Nucleus accumbens (tissue), 56 donors: ENCODE measurements around the gene ATP2A3.

ENCODE experiments used
- DNase-seq, 56 donors: peaks; one replicate each; lab custom pipeline; 2025; lab: John Stamatoyannopoulos, UW

ATP2A3 gene

DNA sequence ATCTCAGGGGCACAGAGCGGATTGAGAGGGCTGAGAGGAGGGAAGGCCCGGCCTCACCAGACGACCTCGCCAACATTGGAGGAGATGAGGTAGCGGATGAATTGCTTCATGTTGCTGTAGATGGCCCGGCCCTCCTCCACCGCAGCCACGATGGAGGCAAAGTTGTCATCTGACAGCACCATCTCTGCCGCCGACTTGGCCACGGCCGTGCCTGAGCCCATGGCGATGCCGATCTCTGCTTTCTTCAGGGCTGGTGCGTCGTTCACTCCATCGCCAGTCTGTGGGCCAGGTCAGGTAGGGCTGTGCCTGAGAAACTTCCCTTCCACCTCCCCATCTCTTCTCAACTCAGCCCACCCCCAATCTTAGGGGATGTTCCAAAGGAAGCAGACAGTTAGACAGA, 26.9 kb downstream of the ATP2A3 start:
- no peak for DNase-seq

DNA sequence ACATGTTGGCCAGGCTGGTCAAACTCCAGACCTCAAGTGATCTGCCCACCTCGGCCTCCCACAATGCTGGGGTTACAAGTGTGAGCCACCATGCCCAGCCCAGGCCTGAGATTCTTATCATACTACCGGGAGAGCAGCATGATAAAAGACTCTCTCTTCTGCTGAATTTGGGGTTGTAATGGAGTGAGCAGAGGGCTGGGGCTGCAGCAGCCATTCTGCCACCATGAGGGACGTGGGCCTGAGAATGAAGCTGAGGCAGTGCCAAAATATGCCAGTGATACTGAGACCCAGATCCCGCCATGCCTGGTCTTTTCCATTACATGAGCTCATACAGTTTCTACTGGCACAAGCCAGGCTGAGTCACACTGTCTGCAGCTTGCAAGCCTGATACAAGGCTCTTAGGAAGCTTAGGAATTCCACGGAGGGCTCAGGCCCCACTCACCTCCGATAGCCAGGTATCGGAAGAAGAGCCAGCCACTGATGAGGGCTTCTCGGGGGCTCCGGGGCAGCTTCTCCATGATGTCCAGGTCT, 28.3 kb downstream of the ATP2A3 start:
- no peak for DNase-seq

DNA sequence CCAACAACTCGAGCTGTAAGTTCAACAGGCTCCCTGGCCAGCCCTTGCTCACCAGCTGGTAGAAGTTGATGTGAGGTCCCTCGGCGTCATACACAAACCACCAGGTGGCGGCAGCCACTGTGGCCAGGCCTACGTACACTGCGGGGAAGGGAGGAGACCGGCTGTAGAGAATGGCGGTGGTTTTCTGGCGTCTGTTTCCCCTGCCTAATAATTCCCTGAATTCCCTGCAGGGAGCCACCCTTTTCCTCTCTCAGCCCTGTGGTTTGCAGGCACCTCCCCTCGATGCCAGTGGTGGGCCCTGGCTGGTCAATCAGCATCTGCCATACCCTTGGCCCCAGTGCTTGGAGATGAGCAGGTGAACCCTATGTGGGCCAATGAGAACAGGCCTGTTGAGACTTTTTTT, 29.1 kb downstream of the ATP2A3 start:
- peak in 13 of 56 donors; percentile 1 to 46 (median 10) for DNase-seq

- DNase-seq: no peak
Observed at GRCh38 chr17:3929764-3930163, 34.5 kb downstream of the ATP2A3 start.

- no peak for DNase-seq
Observed at GRCh38 chr17:3929181-3929580, 35.1 kb downstream of the ATP2A3 start.

DNA sequence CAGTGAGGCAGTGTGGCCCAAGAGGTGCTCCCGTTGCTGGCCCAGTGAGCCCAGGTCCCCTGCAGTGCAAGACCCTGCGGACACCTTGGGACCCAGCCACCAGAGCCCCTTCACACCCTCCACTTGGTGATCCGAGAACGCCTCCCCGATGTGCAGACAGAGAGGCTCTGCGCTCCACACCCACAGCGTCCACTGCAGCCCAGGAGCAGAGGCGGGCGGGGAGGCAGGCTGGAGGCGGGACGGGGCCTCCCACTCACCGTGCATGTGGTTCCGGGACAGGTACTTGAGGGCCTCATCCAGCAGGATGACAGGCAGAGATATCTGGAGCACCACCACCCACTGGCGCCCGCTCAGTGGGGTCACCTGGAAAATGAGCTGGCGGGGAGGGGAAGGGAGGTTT, 35.8 kb downstream of the ATP2A3 start:
- no peak for DNase-seq

GRCh38 chr17:3927628-3928340, 36.5 kb downstream of the ATP2A3 start:
- DNase-seq: no peak

GRCh38 chr17:3926860-3927627, 37.2 kb downstream of the ATP2A3 start:
- no peak for DNase-seq

GRCh38 chr17:3925684-3926485, 38.4 kb downstream of the ATP2A3 start:
- no peak for DNase-seq

DNA sequence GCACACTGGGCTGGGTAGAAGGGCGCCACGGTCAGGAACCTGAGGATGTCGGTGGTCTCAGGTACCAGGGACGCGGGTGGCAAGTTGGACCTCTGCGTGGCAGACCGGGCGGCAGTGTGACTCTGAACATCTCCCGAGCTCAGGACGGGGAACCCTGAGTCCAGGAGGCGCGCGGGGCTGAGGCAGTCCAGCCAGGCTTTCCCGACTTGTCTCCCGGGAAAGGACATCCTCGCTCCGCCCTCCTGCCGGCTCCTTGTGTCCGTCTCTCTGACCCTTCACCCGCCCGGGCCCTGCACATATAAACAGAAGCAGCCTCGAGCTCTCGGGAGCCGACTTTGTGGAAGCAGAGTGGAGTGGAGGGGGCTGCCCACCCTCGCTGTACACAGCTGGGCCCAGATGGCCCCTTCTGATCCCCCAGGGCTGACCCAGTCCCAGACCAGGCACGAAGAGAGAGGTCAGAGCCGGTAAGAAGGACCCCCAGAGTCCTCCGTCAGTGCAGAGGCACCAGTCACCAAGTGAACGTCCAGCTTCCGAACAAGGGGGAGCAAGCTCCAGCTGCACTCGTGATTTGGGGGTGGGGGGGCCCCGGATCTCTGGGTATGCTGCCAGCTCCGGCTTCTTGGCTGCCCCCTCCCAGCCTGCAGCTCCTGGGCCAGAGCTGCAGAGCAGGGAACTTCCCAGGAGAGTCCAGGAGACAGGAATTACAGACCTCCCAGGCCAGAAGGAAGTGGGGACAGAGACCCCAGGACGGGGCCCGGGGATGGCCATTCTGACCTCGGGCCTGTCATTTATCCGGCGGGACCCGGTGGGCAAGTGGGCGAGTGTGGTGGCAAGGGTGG, 39.5 kb downstream of the ATP2A3 start:
- DNase-seq: no peak

DNA sequence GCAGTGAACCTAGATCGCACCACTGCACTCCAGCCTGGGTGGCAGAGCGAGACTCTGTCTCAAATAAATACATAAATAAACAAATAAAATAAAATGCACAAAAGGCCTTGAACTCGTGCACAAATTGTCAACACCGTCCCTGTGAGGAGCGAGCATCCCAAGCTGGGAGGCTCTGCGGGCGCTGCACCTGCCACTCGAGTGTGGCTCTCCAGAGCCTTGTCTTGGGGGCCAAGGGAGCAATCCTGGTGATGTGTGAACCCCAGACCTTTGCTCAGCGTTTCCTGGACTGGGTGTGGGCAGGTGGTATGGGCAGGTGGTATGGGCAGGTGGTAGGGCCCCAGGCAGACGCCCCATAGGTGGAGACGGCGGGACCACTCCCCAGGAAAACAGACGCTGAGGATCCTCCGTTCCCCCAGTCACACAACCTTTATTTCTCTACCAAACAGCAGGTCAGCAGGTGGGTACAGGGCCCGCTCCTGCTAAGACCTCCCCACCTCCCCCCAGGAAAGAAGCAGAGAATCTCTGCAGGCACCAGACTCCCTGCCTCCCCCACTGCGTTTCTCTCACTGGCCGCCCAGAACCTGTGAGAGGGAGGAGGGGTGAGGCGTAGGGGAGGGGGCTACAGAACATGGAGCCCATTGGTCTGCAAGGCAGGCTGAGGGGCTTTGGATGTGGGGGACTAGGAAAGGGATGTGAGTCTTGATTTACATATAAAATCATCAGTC, 40.6 kb downstream of the ATP2A3 start:
- no peak for DNase-seq

DNA sequence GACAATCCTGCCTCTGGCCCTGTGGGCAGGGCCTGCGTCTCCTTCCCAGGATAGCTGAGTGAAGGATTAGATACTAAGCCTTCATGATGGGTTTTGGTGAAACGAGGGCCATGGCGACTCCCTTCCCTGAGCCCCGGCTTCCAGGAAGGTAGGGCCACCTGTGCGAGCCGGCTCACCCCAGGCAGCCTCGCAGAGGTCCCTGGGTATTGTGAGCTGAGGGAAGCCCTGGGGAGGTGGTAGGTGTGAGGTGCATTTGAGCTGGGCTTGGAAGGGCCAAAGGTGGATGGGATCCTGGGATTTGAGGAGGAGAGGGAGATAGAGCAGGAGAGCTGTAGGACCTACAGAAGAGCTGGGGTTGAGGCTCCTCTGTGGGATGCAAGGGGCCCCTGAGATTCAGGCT, 41.5 kb downstream of the ATP2A3 start:
- DNase-seq: no peak

- DNase-seq: no peak
Observed at GRCh38 chr17:3921502-3922319, 42.5 kb downstream of the ATP2A3 start.

DNA sequence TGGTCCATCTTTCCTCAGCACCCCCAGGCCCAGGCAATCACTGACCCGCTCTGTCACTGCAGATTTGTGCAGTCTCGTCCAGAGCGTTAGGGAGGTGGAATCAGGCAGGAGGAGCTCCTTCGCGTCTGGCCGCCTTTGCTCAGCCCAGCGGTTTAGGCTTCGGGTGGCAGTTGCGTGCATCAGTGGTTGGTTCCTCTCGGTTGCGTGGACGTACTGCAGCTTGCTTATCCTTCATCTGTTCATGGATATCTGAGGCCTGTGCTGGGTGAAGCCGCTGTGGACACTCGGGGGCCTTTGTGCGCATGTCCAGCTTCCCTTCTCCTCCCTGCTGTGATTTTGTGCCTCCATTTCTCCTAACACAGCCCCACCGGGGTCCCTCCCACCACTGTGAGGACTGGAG, 43.2 kb downstream of the ATP2A3 start:
- DNase-seq: no peak

DNA sequence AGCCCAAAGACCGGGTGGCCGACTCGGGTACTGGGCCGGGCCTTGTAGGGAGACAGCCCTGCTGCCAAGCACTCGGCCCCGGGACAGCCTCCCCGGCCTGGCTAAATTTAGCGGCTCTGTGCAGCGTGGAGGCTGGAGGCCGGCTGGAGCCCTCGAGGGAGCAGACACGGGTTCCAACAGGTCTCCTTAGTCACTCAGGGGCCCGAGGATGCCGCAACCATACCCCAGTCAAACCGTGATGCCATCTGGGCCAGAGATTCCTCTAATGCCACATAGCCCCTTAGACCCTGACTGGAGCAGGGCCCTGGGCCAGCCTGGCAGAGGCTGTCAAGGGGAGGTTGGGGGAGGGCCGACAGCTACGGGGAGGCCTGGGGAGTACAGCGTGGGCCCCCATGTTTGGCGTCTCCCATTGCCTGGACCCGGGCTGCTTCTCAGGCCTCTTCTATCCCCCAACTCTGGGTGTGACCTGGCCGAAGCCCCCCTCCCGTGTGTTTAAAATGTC, 45.1 kb downstream of the ATP2A3 start:
- no peak for DNase-seq

DNA sequence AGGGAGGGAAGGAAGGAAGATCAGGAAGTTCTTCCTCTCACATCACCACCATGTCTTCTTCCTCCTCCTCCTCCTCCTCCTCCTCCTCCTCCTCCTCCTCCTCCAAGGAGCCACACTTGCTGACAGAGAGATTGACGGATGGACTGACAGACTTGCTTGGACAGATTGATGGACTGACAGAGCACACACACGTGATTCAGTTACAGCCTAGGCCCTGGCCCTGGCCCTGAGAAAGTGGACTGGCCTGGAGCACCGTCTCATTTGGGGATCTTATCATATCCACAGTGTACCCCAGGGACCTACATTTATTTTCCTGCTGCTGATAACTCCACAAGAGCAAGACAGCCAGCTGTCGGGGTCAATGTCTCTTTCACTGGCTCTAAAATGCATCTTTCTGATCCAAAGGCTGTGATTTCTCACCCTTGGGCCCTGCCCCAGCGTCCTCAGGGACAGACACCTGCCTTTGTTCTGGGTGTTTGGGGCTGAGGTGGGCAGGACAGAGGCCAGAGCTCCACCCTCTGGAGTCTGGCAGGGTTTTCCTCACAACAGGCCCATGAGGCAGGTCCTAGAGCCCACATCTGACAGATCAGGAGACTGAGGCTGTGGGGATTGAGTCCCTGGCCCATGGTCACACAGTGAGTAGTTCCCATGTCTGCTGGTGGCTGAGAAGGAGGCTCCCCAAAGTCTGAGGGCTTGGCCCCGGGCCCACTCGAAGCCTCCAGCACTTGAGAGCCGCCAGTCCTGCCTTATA, 45.7 kb downstream of the ATP2A3 start:
- no peak for DNase-seq

- DNase-seq: no peak
Observed at GRCh38 chr17:3917391-3917931, 46.8 kb downstream of the ATP2A3 start.
